HG03571 (cell line): ENCODE data around the gene BCR.
"Not testable (repeated sequence)": the region's sequence is repeated elsewhere in the genome, so short reads cannot be mapped to it uniquely, and the experiment has no call there.

Source experiments
- ATAC-seq: cut with Tn5 transposase; IDR thresholded peaks from one replicate; pipeline ENCODE4 v1.9.1; 2021; ENCODE audit not compliant: unreplicated experiment

BCR gene

DNA sequence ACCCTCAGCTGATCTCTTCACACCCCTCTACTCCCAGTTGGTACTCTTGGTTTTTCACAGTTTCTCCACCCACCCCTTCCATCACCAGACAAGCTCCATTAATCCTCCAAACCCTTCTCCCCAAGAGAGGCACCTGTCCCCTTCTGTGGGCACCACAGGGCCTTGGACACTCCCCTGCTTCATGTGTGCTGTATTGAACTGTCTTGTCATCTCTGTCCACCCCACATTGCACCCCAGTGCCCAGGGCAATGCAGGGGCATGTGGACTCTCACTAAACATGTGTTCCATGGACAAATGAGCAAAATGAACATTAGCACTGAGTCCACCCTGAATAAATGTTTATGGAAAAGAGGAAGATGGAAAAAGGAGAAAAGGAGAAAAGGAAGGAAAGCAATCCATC is 181.4 kb downstream of the BCR start:
- ATAC-seq: no peak

DNA sequence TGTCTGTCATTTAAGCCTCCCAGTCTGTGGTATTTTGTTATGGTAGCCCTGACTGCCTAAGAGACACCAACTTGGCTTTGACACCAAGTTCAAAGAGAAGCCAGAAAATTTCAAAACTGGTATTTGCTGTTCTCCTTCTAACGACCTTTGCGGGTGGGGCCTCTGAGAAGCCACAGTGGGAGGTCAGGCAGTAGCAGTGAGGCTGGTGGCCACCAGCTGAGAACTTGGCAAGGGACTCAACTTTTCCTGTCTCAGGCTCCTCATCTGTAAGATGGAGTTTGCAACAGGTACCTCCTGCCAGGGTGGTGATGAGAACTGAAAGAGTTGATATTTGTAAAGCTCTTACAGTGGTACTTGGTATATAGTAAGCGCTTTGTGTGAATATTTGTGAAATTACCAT is 183.4 kb downstream of the BCR start:
- ATAC-seq: no peak

DNA sequence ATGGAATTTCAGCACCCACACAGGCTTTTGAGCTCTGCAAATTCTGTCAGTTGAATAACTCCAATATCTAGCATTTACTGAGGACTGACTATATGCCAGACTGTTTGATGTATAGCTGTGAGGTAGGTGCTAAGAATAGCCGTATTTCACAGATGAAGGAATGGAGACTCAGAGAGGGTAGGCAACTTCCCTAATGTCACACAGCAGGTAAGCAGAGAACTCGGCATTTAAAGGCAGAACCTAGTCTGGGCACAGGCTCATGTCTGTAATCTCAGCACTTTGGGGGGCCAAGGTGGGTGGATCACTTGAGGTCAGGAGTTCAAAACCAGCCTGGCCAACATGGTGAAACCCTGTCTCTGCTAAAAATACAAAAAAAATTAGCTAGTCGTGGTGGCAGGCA is 184.1 kb downstream of the BCR start:
- ATAC-seq: no peak

DNA sequence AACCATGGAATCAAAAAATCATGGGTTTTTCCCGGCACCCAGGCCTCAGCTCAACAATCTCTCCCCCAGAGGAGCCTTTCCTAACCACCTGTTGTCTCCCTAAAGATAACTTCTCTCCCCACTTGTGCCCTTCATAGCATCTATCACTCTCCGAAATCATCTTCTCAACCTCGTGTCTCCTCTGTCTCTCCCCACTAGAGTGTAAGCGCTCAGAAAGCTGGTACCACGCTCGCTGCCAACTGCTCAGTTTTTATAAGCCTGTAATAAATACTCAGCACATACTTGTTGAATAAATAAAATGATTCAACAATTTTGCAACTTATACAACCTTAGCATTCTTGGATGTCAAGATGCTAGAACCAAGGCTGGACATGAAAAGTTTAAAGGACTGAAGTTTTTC is 185.2 kb downstream of the BCR start:
- no peak for ATAC-seq

DNA sequence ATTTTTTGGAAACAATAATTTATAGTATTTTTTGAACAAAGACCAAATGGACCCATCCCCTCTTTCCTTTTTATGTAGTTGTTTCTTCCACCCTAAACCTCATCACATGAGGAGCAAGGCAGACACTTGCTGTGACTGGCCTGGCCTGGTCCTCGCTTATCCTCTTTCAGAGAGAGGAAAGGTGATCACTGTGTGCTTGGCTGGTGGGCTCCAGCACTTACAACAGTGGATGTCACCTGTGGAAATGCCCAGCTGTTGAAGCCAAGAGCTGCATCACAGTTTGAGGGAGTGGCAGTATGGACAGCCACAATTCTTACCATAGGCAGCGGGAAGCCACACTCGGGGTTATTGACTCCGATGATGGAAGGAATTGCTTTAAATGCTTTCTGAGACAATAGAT is 185.7 kb downstream of the BCR start:
- no peak for ATAC-seq

DNA sequence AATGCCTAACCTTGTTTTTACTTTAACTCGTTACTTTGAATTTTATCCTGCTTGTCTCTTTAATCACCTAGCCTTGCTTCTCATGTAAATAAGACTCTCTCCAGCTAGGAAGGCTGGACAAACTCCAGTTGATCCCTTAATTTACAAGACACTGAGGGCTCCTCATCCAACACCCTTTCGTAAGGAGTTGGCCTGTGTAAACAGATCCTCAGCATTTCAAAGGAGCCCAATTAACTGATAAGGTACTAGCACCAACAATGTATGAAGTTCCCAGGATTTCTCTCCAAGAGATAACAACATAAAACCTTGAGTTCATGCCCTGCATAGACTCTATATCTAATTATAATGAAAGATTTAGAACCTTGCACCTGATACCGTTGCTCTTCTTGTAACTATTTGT is 186.9 kb downstream of the BCR start:
- not testable (repeated sequence) for ATAC-seq
